Kidney (tissue), 14 donors: ENCODE results near the gene SLC23A2. TPM values are rescaled to one million over a fixed set of nuclear protein-coding genes. Genes with fewer than 3 reads are reported as not detected.

Experiments used
- DNase-seq, 5 donors: peaks; one replicate each; pipeline ENCODE4 v3.0.0-alpha.2; 2013 to 2020
- FAIRE-seq: peaks from 2 replicates; lab custom pipeline; 2012; peaks lifted over from hg19 to GRCh38; lab: Jason Lieb, UNC
- H3K27ac ChIP-seq, 2 donors: one replicate each; pipeline ENCODE4 v1.7.0; 2013; ENCODE audit warnings: low read depth in 2 of 2, low read length in 2 of 2, inconsistent platforms in 1 of 2
- H3K27me3 ChIP-seq: one replicate; pipeline ENCODE4 v1.7.1; 2013; ENCODE audit warnings: low read length, inconsistent platforms; ENCODE audit not compliant: control insufficient read depth, insufficient read depth
- H3K36me3 ChIP-seq, 3 donors: one replicate each; pipeline versions ENCODE4 v1.7.0 to v1.7.1; 2013; ENCODE audit warnings: low read length in 3 of 3, control low read depth in 1 of 3, inconsistent platforms in 1 of 3; ENCODE audit not compliant: insufficient read depth in 3 of 3, control insufficient read depth in 2 of 3
- H3K4me1 ChIP-seq, 3 donors: one replicate each; pipeline versions ENCODE4 v1.7.0 to v1.7.1; 2013; ENCODE audit warnings: low read length in 3 of 3, inconsistent platforms in 1 of 3, low read depth in 1 of 3; ENCODE audit not compliant: control insufficient read depth in 2 of 3, insufficient read depth in 2 of 3
- H3K4me3 ChIP-seq, 3 donors: one replicate each; pipeline versions ENCODE4 v1.7.0 to v1.8.1; 2013; ENCODE audit warnings: low read length in 3 of 3, control low read depth in 1 of 3, inconsistent platforms in 1 of 3
- H3K9ac ChIP-seq, 3 donors: one replicate each; pipeline versions ENCODE4 v1.7.0 to v1.7.1; 2013; ENCODE audit warnings: low read length in 3 of 3, control low read depth in 1 of 3, inconsistent platforms in 1 of 3
- H3K9me3 ChIP-seq, 3 donors: one replicate each; pipeline versions ENCODE4 v1.7.0 to v1.7.1; 2013; ENCODE audit warnings: low read length in 3 of 3, control low read depth in 1 of 3, inconsistent platforms in 1 of 3; ENCODE audit not compliant: control insufficient read depth in 2 of 3, insufficient read depth in 1 of 3
- intact Hi-C: fragments of 100-400 bp; cut with DNase I; formaldehyde crosslinking; loops from one replicate; pipeline ENCODE4 v1.11.1; 2022
- polyA plus RNA-seq: library from polyadenylated mRNA; stranded (reverse); fragments of 350-450 nt; fragmentation: Illumina TruSeq; extraction: RNeasy Lipid Tissue Mini Kit (QIAGEN cat#74804); gene quantifications from one replicate; pipeline ENCODE4 v1.2.3, GENCODE V29; 2014; ENCODE audit warnings: low read depth, low replicate concordance; ENCODE audit not compliant: insufficient read depth
- total RNA-seq: library from RNA; stranded (reverse); fragmentation: NEBNext Ultra II Directional; extraction: Animal tissue kit (Norgen Biotek cat#: 25700); gene quantifications from one replicate; pipeline ENCODE4 v1.2.1, GENCODE V29; 2021
- TF ChIP-seq, protein P1 (sequence below): IDR thresholded peaks from 3 replicates; pipeline ENCODE4 v1.5.1; 2012; ENCODE audit warnings: mild to moderate bottlenecking, moderate library complexity, borderline replicate concordance; ENCODE audit not compliant: insufficient read depth; ENCODE audit errors: extremely low read depth
- donor health status: control.
- donor health status: control.
- donor health status: control.
- donor health status: control.
- donor health status: control.
- donor health status: DM: yes; HTN: yes; CAD: no.
- donor health status: Normal renal cell carcinoma (clear cell type).

The SLC23A2 gene
- total and polyA plus RNA-seq, 2 donors from 2014 or later: 4.8 to 20.5 TPM

DNA sequence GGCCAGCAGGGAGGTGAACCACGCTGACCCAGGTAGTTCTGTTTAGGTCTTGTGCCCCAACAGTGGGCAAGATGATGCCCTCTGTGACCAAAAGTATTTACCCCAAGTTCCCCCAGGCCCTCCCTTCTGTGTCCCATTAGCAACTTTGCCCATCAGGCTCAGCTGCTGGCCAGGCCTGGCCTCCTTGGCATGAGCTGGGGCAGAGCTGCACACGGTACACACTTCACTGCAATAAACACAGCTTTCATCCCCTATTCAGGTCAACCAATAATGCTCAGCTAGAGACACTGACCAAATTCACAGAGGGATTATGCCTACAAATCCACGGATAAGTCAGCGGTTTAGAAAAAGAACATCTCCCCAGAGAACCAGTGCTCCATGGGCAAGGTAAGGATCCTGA lies 103.7 kb downstream of the SLC23A2 start:
- Histone ChIP-seq H3K4me3 (no peak overlapping the region), H3K36me3 (peaks cover 0 to 3% (median 2%) of the 10 kb centered on the region in 3 donors), H3K9ac (no peak overlapping the region), H3K4me1 (no peaks in the 10 kb centered on the region), H3K27me3 (no peaks in the 10 kb centered on the region), H3K9me3 (no peaks in the 10 kb centered on the region), H3K27ac (no peak overlapping the region)
- DNase-seq: no peak
- FAIRE-seq: no peak
- TF ChIP-seq, protein P1, sequence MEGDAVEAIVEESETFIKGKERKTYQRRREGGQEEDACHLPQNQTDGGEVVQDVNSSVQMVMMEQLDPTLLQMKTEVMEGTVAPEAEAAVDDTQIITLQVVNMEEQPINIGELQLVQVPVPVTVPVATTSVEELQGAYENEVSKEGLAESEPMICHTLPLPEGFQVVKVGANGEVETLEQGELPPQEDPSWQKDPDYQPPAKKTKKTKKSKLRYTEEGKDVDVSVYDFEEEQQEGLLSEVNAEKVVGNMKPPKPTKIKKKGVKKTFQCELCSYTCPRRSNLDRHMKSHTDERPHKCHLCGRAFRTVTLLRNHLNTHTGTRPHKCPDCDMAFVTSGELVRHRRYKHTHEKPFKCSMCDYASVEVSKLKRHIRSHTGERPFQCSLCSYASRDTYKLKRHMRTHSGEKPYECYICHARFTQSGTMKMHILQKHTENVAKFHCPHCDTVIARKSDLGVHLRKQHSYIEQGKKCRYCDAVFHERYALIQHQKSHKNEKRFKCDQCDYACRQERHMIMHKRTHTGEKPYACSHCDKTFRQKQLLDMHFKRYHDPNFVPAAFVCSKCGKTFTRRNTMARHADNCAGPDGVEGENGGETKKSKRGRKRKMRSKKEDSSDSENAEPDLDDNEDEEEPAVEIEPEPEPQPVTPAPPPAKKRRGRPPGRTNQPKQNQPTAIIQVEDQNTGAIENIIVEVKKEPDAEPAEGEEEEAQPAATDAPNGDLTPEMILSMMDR: no peak
- intact Hi-C loops: no loop called here

DNA sequence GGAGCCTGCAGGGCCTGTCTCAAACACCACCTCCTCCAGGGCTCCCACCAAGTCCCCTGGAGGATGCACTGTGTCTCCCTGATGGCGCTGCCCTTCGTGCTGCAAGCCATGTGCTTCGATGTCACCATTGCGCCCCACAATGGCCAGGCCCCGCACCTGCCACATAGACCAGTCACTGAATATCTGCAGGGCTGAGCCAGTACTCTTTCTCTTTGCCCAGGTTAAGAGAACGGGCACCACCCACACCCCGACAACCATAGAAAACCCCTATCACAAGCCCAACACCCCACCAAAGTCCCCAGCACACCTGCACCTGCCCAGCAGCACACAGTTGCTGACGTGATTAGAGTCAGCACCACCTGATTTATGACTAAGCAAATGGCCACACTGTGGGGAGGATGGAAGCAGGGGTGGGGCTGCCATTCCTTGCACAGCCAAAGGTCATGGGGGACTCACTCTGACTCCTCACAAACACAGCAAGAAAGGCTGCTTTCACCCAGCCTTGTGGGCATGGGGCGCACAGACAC lies 104.3 kb downstream of the SLC23A2 start:
- Histone ChIP-seq H3K4me3 (no peak overlapping the region), H3K27me3 (no peaks in the 10 kb centered on the region), H3K4me1 (no peaks in the 10 kb centered on the region), H3K9ac (no peak overlapping the region), H3K36me3 (peaks cover 0 to 3% (median 2%) of the 10 kb centered on the region in 3 donors), H3K9me3 (no peaks in the 10 kb centered on the region), H3K27ac (no peak overlapping the region)
- DNase-seq (no peak), FAIRE-seq (no peak)
- intact Hi-C loops: no loop called here
- TF ChIP-seq, protein P1: no peak

DNA sequence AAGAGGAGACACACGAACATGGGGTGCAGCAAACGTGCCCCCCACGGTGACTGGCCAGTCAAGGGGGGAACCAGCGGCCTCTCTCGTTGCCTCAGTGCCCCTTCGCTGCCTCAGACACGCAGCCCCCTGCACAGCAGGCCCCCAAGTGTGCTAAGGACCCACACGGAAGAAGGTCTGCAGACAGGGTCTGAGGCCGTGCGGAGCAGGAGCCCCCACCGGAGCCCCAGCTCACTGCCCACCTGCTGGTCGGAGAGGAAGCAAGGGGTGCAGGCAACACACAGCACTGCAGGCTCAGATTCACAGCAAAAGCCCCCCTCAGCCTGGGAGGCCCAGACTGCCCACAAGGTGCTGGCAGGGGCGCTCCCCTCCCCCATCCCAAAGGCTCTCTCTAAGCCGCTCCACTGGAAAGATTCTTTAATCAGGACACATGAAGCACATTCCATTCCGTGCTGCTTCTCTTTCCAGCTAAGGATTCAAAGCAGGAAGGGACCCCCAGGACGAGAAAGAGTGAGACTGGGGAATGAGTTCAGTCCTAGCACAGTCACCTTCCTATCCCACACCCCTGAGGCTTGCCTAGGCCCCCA lies 105.1 kb downstream of the SLC23A2 start:
- Histone ChIP-seq H3K4me3 (no peak overlapping the region), H3K36me3 (peaks cover 0 to 3% (median 2%) of the 10 kb centered on the region in 3 donors), H3K9ac (no peak overlapping the region), H3K27ac (no peak overlapping the region), H3K9me3 (no peaks in the 10 kb centered on the region), H3K27me3 (no peaks in the 10 kb centered on the region), H3K4me1 (no peaks in the 10 kb centered on the region)
- FAIRE-seq: no peak
- DNase-seq: no peak
- TF ChIP-seq, protein P1: no peak
- intact Hi-C loops: no loop called here
